Endometrial microvascular endothelial cells (primary cell): Measurements from ENCODE around the gene CDC20. TPM values are rescaled to one million over a fixed set of nuclear protein-coding genes. Genes with fewer than 3 reads are reported as not detected.

ENCODE experiments used
- in situ Hi-C: cut with HindIII; loops from 2 replicates; pipeline ENCODE4 v1.10.0; 2017; ENCODE audit warnings: low sequenced_read_pairs, low pct_unique_long_range_greater_than_20kb; ENCODE audit errors: inconsistent ontology term
- total RNA-seq: library from RNA; depleted of rRNA; stranded (reverse); fragments of >200 nt; gene quantifications from one replicate; pipeline ENCODE4 v1.2.3, GENCODE V29; 2015; ENCODE audit errors: inconsistent ontology term

The CDC20 gene
- total RNA-seq, 1 donor from 2014 or later = 251 TPM

GRCh38 chr1:43325381-43325780 is 33.4 kb upstream of the CDC20 start:
- in situ Hi-C loops = no loop called here

GRCh38 chr1:43327549-43328292 is 31.1 kb upstream of the CDC20 start:
- in situ Hi-C loops = no loop called here

DNA sequence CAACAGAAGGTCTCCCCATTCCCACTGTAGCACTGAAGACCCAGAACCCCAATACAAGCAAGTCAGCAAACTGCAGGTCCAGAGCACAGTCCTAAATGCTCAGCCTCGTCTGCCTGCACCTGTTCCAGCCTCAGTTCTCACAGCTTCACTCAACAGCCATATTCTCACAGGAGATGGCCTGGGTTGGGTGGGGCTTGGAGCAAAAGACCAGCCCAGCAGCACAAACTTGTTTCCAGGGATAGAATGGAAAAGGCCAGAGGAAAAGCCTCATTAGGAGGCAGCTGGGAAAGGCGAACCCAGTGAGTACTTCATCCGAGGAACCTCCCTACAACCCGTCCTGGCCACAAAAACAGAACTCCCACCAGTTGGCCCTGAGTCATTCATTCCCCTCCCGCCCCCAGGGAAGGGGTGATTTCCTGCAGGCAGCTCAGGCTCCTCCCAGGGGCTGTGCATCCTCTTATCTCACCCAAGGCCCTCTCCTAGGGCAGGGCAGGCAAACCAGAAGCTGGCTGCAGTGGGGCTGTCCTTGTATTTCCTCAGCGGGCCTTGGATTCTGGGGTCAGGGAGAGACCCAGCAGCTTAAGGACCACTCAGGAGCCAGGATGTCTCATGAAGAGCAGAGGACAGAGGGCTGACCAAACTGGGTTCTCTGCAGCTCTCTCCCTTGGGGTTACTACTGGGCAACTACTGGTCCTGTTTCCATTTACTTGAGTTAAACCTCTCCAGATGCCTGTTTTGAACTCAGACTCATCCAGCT is 28.6 kb upstream of the CDC20 start:
- in situ Hi-C loops = no loop called here

DNA sequence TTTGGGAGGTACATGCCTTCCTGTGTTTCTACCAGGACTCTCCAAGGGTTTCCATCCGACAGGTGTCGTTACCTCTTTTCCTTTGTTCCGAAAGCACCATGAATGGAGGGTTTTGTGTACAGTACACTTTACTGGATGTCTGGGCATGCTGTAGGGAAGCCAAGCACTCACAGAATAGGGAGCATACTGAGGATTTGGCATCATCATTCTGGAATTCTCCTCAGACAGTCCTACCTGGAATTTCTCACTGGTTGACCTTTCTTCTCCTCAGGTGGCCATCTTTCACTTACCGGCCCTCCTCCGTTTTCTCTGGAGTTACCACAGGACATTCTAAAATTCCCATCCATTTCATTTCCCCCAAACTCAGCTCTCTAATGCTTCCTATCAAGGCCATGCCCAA is 27.1 kb upstream of the CDC20 start:
- in situ Hi-C loops = no loop called here

- in situ Hi-C loops = no loop called here
Observed at GRCh38 chr1:43334453-43335205, 24.2 kb upstream of the CDC20 start.

GRCh38 chr1:43337588-43337987 is 21.2 kb upstream of the CDC20 start, which contains the start of gene MPL:
TSS of gene MPL (plus strand) at chr1:43337818. CDS start at chr1:43337849, 31 bp downstream.
- in situ Hi-C loops = no loop called here

- in situ Hi-C loops = no loop called here
Observed at GRCh38 chr1:43338001-43338400, 20.8 kb upstream of the CDC20 start.

GRCh38 chr1:43339584-43340232 is 19.1 kb upstream of the CDC20 start:
- in situ Hi-C loops = no loop called here

- in situ Hi-C loops = no loop called here
Observed at GRCh38 chr1:43340559-43340958, 18.2 kb upstream of the CDC20 start.

GRCh38 chr1:43344267-43344850 is 14.4 kb upstream of the CDC20 start:
- in situ Hi-C loops = no loop called here

GRCh38 chr1:43345120-43345519 is 13.7 kb upstream of the CDC20 start:
- in situ Hi-C loops = no loop called here

GRCh38 chr1:43346636-43347035 is 12.1 kb upstream of the CDC20 start:
- in situ Hi-C loops = no loop called here

GRCh38 chr1:43348343-43348808 is 10.4 kb upstream of the CDC20 start:
- in situ Hi-C loops = no loop called here

- in situ Hi-C loops = no loop called here
Observed at GRCh38 chr1:43348809-43349593, 9.8 kb upstream of the CDC20 start.

GRCh38 chr1:43349594-43350306 is 9.0 kb upstream of the CDC20 start:
- in situ Hi-C loops = no loop called here

DNA sequence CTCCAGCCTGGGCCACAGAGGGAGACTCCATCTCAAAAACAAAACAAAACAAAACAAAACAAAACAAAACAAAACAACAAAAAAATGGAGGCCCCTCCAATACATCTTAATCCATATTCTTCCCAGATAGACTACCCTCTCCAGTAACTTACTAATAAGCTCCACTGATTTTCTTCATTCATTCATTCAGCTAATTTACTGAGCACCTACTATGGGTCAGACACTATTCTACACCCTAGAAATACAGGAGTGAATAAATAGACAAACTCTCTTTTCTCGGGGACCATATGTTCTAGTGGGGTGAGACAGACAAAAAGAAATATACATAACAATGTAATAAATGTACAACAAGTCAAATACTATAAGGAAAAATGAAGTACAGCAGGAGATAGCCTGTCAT is 7.8 kb upstream of the CDC20 start:
- in situ Hi-C loops = no loop called here
